ENCODE results near the gene MYO7B.

MYO7B gene

GRCh38 chr2:127640082-127641072, 104.9 kb downstream of the MYO7B start:
- no peak for DNase-seq

GRCh38 chr2:127641133-127641532, 105.7 kb downstream of the MYO7B start:
- no peak for DNase-seq

- DNase-seq = no peak
Measured at GRCh38 chr2:127641846-127642507, 106.5 kb downstream of the MYO7B start.

- DNase-seq = no peak
Measured at GRCh38 chr2:127642706-127643438, 107.4 kb downstream of the MYO7B start.

GRCh38 chr2:127643439-127644065, 108.1 kb downstream of the MYO7B start:
- DNase-seq = no peak

DNA sequence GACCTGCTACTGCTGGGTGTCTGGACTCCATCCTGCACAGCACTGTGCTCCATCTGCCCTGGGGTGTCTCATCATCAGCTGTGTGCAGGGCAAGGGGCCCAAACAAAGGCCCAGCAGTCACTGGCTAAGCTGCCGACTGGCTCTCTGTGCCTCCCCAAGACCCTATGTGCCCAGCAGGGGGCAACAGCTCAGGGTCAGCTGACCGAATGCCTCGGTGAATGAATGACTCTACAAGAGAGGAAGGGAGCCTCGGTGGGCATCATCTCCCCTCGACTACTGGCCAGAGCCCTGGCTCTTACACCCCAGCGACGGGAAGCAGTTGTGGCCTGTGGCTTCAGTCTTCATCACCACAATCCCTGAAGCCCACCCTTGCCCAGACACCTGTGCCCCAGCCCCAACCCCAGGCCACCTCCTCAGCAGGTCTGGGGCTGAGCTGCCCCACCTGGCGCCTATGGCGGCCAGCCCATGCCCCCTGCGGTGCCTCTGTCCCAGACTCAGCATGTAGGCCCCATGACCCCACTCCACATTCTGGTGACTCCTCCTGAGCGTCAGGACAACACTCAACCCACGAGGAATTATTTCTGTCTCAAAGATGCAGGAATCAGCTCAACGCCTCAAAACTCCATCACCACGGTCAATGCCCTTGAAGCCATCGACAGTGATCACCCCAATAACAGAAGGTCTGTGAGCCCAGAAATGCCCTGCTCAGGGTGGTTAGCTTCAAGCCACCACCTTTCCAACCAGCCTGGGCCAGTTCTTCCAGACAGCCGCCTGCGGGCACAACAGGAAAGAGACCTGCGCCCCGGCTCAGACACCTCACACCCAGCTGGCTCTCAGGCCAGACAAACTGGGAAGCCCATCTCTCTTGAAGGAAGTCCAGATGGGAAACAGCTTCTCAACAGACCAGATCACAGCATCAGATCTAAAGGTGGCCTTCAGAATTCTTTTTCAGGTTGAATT, 108.9 kb downstream of the MYO7B start:
- DNase-seq = no peak

DNA sequence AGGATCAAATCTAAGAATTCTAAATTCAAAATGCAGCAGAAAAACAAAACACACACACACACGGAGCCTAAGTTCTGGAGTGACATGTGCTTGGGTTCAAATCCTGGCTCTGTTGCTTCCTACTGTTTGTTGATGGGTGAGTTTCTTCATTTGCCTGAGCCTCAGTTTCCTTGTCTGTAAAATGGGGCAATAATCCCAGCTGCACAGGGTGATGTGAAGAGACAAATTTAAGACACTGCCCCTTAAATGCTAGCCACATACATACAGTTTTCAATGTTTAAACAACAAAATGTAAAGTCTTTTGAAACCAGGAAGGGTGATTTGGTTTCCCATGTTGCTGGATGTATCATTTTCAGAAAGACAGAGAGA, 109.5 kb downstream of the MYO7B start:
- no peak for DNase-seq

DNA sequence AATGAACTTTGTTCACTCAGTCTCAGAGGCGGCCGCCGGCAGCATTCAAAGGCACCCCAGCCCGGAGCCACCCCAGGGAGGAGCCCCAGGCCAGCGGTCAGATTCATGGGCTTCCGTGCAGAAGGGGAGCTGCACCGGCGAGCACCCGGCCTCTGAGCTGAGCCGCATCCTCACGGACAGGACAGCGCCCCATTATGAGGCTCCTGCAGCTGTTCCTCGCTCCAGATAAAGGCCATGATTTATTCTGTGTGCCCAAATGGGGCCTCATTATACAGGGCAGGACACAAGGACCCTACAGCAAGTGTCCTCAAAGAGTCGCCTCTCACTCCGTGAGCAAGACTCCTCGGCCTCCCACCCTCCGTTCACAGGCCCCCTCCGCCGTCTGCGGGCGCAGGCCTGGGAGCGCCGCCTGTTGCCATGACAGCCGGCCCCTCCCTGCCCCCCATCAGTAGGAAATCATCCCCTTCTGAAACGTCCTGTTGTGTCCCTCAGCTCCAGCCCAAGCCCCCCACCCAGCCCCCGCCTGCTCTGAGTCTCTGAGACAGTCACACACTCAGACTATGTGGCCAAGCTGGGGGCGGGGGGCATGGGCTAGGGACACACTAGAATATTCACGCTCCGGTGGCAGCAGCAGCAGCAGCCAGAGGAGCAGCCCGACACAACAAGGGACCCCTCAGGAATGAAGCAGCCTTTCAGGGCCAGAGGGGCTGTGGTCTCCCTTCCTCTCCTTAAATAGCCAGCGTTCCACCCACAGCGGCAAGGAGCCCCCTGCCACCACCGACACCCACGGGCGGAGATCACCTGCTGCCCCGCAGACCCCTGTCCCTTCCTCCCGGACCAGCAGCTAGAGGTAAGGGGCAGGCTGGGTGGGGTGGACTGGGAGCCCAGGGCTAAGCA, 110.2 kb downstream of the MYO7B start, which contains the start of gene GPR17:
Gene GPR17, plus strand, starts transcription at position 759 of the 897 bp plus-strand sequence. CDS start 4,583 bp downstream, outside the sequence.
- DNase-seq = no peak

DNA sequence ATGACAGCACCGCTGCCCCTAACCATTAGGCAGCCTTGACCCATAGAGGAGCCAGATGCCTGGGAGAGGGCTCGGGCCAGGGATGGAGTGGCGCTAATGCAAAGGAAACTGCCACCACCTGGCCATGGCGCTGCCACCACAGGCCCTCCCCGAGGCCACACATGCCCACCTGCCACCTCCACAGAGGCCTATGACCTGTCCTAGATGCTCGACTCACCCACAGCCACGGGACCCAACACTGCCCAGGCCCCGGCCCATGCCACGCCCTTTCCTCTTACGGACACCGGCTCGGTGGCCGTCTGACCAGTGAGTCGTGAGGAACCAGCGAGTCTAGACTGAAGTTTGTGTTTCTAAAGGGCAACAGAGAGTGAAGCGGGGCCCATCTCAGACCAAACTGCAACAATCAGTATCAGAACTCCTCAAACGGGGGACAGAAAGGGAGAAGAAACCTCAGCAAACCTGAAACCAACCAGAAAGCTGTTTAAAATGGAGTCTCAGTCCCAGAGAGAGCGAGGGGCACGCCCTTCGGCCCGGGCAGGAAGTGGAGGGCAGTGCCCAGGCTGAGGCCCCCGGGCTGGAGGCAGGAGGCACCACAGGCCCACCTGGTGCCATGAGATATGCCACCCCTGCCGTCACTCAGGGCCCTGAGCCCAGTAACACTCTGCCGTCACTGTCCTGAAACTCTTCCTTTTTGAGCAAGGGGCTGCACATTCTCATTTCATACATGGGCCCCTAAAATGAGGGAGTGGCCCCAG, 111.2 kb downstream of the MYO7B start:
- no peak for DNase-seq

- DNase-seq = no peak
Measured at GRCh38 chr2:127647242-127648190, 112.0 kb downstream of the MYO7B start.

- no peak for DNase-seq
Measured at GRCh38 chr2:127648321-127648720, 112.8 kb downstream of the MYO7B start.

- no peak for DNase-seq
Measured at GRCh38 chr2:127649100-127649611, 113.7 kb downstream of the MYO7B start.

- DNase-seq = peak; percentile 54
Measured at GRCh38 chr2:127649684-127650040, 114.2 kb downstream of the MYO7B start.

DNA sequence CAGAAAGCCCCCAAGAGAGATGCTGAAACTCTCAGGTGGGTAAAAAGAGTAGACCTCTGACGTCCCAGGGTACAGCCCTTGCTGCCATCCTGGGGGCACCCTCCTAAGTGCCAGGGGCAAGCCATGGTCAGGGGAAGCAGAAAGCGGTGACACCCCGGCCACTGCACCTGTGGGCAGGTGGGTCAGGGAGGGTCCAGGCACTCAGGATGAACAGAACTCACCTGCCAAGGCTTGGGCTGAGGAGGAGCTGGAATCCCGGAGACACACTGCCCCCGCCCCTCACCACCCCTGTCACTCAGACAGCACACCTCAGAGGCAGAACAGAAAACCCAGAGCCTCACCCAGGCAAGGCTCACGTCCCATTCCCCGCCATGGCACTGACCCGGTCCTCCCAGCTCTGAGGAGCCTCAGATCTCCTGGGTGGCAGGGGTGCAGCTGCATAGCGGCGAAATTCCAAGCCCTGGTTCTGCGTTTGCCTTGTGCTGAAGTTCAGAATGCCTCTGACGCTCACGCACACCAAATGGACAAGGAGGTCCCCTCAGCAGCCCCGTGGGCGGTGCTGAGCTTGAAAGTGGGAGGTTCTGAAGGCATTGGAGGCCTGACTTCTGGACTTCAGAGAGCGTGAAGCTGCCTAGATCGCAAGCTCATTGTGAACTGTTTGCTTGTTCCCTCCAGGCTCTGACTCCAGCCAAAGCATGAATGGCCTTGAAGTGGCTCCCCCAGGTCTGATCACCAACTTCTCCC, 114.7 kb downstream of the MYO7B start:
- DNase-seq = no peak

DNA sequence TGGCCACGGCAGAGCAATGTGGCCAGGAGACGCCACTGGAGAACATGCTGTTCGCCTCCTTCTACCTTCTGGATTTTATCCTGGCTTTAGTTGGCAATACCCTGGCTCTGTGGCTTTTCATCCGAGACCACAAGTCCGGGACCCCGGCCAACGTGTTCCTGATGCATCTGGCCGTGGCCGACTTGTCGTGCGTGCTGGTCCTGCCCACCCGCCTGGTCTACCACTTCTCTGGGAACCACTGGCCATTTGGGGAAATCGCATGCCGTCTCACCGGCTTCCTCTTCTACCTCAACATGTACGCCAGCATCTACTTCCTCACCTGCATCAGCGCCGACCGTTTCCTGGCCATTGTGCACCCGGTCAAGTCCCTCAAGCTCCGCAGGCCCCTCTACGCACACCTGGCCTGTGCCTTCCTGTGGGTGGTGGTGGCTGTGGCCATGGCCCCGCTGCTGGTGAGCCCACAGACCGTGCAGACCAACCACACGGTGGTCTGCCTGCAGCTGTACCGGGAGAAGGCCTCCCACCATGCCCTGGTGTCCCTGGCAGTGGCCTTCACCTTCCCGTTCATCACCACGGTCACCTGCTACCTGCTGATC, 115.4 kb downstream of the MYO7B start:
- DNase-seq = no peak

- DNase-seq = no peak
Measured at GRCh38 chr2:127651381-127651809, 115.9 kb downstream of the MYO7B start.

- DNase-seq = no peak
Measured at GRCh38 chr2:127651971-127652550, 116.6 kb downstream of the MYO7B start.

Data from kidney glomerular epithelial cell (primary cell).